ENCODE data around the gene MSRB3. TPM values are rescaled to one million over a fixed set of nuclear protein-coding genes. Genes with fewer than 3 reads are reported as not detected.

The MSRB3 gene
- total RNA-seq, 1 experiment from 2014 or later, result 1.1 TPM

DNA sequence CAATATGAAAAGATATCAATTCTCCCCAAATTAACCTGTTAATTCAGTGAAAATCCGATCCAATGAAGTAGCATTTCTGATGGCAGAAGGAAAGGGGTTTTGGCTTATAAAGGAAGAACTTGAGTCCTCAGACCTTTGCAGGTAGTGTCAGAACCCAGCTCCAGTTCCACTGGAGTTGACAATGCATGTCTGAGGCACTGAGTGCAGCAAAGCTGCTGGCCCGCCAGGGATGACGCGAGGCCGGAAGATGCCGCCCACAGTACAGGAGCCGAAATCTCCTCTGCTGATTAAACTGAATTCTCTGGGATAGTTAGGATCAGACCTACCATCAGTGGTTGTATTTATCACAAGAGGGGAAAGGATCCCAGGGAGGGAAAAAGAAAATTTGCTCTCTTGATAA lies 220.7 kb downstream of the MSRB3 start:
- Histone ChIP-seq H3K4me2 (ENCODE audit: insufficient read depth, insufficient read length, low read length) (no peak overlapping the region), H3K27me3 (ENCODE audit: insufficient read depth, low read length) (no peaks in the 10 kb centered on the region; the same call in 1 of the 2 replicates), H2BK12ac (ENCODE audit: insufficient read length, low read depth, low read length) (no peak overlapping the region), H2BK20ac (ENCODE audit: low read depth, low read length, poor library complexity, severe bottlenecking) (no peak overlapping the region), H3K56ac (ENCODE audit: insufficient read length, low read depth, low read length) (no peak overlapping the region), H3K79me2 (ENCODE audit: insufficient read depth, low read length) (no peaks in the 10 kb centered on the region), H3K4ac (ENCODE audit: low read depth, low read length) (no peak overlapping the region), H3K14ac (ENCODE audit: insufficient read depth, low read length) (no peak overlapping the region), H3K27ac (ENCODE audit: insufficient read length, low read depth, low read length) (no peak overlapping the region), H2BK120ac (ENCODE audit: low read depth, low read length, poor library complexity, severe bottlenecking) (no peak overlapping the region), H3K4me1 (ENCODE audit: insufficient read depth, low read length) (no peaks in the 10 kb centered on the region), H2BK5ac (ENCODE audit: insufficient read length, low read length) (no peak overlapping the region), H3K23me2 (ENCODE audit: insufficient read length, low read depth, low read length, poor library complexity, severe bottlenecking) (no peaks in the 10 kb centered on the region), H3K79me1 (ENCODE audit: insufficient read depth, low read depth, low read length, poor library complexity, severe bottlenecking) (no peaks in the 10 kb centered on the region), H3K9ac (ENCODE audit: extremely low read depth, insufficient read length, low read length) (no peak overlapping the region), H3K9me3 (ENCODE audit: control insufficient read depth, low read depth, low read length) (no peaks in the 10 kb centered on the region), H3K18ac (ENCODE audit: insufficient read length, low read depth, low read length) (no peak overlapping the region), H4K91ac (ENCODE audit: insufficient read length, low read depth, low read length) (no peak overlapping the region), H4K5ac (ENCODE audit: insufficient read length, low read depth, low read length) (no peak overlapping the region), H2BK15ac (ENCODE audit: low read depth, low read length) (no peak overlapping the region), H4K20me1 (ENCODE audit: control insufficient read depth, insufficient read depth, insufficient read length) (no peaks in the 10 kb centered on the region), H2AFZ (ENCODE audit: low read length) (no peak overlapping the region), H3K23ac (ENCODE audit: insufficient read length, low read depth, low read length) (no peak overlapping the region), H4K8ac (replicated peaks; ENCODE audit: insufficient read length, low read depth, low read length) (no peak overlapping the region), H2AK5ac (ENCODE audit: insufficient read length, low read length) (no peak overlapping the region), H3T11ph (ENCODE audit: low read length) (no peak overlapping the region)
- WGBS (ENCODE audit: extremely low coverage, insufficient read length, low lambda C conversion rate), result no CpG with 5 or more reads among the region's 7 CpGs
- H3K27me3 Mint-ChIP-seq (ENCODE audit: low read depth), result peaks cover 2% of the 10 kb centered on the region
- no peak overlapping the region for H3K4me3 Mint-ChIP-seq
- H3K9me3 Mint-ChIP-seq, result no peaks in the 10 kb centered on the region
- no peak for DNase-seq
- no peak overlapping the region for H3K27ac Mint-ChIP-seq
- peaks cover 5 to 12% of the 10 kb centered on the region in 2 experiments; a peak in 2 of 4 replicates for H3K4me1 Mint-ChIP-seq
- H3K36me3 Mint-ChIP-seq (ENCODE audit: insufficient read depth in 1 of 3, low read depth in 3 of 3), result no peaks in the 10 kb centered on the region
- TF ChIP-seq CTCF (conservative IDR thresholded peaks at IDR 0.05), result no peak
